HG02623 (cell line): Measurements from ENCODE around the gene SREBF2.
"Not testable (repeated sequence)": the region's sequence is repeated elsewhere in the genome, so short reads cannot be mapped to it uniquely, and the experiment has no call there.

Experiments
- ATAC-seq: cut with Tn5 transposase; IDR thresholded peaks from one replicate; pipeline ENCODE4 v1.9.1; 2021; ENCODE audit warnings: moderate library complexity; ENCODE audit not compliant: unreplicated experiment

SREBF2 gene

DNA sequence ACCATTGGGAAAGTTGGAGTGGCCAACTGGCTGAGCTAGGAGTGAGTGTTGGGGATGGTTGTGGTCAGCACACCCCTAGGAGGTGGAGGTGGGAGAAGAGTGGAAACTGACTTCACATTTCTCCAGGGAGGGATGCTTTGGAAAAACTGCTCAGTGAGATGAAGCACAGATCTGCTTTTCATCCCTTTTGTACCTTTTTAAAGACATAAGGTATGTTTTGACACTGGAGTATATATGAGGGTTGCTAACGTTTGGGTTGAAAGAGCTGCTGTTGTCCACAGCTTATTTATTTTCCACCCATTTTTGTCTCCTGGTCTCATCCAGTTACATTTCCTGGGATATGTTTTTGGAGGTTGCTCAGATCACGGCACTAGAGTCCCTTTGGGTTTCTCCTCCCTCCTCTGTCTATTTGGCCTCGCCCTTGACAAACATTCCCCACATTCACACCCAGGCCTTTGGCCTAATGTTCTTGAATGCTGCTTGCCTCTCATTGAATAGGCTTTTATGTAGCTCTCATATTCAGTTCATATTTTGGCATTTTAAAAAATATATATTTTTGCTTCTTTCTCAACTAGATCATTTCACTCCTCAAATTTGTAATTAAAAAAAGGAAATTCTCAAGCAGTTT, 8.3 kb downstream of the SREBF2 start:
- no peak for ATAC-seq

DNA sequence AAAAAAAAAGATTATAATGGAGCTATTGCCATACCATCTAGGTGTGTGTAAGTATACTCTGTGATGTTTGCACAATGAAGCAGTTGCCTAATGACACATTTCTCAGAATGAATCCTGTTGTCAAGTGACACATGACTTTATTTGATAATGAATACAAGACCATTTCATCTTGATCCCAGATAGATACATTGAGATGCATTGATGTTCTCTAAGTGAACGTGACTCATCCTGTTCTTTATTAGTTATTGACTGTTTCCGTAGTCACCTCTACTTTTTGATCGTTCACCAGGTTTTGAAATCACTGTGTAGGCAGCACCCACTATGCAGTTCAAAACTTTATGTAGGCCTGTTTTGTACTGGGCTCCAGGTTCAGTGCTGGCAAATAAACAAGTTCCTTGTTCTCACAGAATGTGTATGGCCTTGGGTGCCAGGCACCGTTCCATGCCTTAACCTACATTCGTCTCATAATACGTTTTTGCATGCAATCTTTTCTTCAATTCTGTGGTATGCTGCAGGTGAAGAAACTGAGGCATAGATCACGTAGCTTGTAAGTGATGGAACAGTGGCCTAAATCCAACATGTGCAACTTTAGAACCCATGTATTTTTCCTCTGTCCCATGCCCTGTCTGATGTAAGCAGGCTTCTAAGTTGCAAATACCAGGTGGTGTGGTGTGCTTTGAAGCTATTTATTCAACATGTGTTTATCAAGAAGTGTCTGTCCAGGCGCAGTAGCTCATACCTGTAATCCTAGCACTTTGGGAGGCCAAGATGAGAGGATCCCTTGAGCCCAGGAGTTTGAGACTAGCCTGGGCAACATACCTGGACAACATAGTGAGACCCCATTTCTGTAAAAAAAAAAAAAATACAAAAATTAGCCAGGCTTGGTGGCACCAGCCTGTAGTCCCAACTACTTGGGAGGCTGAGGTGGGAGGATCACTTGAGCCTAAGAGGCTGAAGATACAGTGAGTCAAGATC, 10.4 kb downstream of the SREBF2 start:
- no peak for ATAC-seq

DNA sequence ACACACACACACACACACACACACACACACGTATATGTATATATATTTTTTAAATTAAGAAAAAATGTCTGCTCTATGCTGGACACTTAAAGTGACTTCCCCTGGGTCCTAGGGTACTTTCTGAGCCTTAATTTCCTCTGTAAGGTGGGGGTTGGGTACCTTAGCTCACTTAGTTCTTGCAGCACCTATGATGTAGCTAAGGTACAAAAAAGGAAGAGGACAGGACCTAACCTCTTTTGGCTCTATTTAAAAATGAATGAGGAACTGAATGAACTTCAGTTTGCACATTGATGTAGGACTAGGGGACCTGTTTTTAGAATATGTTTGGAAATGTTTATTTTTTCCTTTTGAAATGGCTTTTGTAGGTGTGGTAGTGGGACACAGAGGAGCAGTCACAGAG, 11.1 kb downstream of the SREBF2 start:
- ATAC-seq, result no peak

DNA sequence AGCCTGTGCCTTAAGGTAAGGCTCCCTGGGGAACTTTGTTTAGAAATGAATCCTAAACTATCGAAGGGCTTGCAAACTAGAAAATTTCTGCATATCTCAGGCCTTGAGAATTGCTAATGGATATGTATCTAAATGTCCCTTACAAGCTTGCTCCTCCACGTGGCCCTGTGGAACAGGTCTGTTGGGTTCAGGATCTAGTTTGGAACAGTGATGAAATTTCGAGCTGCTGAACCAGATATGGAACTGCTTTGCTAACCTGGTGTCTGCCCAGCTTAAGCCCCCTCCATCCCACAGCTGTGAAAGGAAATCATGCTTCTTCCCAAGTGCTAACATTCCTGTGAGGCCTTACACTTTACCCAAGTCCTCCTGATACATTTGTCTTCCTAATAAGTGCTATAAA, 11.6 kb downstream of the SREBF2 start:
- ATAC-seq, result no peak

DNA sequence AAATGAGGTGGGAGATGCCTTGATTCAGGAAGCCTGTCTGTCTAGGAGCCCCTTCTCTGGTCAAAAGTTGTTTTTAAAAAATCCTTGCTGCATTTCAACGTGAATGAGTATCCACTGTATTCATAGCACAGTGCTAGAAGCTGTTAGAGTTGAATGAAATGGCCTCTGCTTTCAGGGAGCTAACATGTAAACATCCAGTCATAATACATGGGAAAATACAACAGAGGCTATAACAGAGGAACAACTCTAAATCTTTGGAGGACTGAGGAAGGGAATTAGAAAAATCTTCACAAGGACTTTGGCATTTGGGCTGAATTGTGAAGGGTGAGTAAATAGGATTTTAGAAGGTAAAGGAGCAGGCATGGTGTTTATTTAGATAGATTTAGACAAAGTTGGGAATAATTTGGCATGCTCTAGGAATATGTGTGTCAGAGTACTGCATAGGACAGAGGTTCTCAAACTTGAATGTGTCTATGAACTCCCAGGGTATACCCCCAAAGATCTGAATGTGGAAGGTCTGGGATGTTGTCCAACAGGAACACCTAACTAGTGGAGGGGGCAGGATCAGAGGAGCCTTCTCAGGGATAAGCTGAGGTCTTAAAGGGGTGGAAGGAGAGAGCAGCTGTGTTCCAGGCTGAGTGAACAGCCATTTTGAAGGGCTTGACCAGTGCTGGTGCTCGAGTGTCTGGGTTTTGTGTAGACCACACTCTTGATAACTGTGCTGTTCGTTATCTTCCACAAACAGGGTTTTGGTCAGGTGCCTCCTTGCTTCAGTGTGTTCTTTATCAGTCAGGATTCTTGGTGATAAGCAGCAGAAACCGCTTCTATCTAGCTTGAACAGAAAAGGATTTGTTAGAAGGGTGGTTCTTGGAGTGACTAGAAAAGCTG, 12.7 kb downstream of the SREBF2 start:
- ATAC-seq, result no peak

DNA sequence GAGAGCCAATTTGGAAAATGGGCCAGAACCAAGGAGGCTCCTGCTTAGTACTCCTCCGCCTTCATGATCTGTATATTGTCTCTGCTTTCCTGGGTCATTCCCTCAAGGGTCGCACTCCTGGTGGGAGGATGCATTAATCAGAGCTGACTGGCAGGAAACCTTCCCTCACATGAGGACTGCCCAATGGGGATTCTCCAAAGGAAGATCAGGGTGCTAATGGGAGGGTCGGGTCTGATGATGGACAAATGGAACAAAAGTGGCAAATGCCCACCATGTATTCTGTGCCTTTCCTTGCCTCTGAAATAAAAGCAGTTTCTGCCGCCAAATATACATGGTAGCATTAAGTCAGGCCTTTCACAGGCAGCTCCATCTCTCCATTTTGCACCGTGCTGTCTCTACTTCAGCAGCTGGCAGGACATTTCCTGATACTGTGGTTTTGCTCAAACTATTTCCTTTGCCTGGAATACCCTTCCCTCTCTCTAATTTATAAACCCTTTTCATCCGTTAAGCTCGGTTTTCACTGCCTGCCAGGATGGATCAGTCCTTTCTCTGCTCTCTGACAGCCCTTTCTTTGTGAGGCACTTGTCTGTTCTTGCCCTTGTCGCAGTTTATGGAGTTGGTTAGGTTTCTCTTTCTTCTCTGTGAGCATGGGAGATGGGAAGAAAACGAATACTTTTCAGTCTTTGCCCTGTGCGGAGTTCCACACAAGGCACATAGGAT, 13.5 kb downstream of the SREBF2 start:
- ATAC-seq, result no peak

DNA sequence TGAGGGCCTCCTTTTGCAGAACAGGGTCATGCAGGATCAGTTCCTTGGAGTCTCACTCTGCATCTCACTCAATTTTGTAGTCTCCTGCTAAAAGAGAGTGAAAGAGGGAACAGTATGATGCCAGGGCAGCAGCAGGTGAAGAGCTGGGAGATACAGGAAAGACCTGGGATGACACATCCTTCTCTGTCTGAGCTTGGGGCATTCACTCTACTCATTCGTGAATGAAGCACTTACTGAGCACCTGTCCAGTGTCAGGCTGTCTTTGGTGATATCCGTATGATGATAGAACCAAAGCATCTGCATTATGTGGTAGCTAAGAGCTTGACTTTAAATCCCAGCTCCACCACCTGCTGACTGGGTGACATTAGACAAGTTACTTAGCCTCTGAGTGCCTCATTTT, 14.4 kb downstream of the SREBF2 start:
- ATAC-seq, result no peak

DNA sequence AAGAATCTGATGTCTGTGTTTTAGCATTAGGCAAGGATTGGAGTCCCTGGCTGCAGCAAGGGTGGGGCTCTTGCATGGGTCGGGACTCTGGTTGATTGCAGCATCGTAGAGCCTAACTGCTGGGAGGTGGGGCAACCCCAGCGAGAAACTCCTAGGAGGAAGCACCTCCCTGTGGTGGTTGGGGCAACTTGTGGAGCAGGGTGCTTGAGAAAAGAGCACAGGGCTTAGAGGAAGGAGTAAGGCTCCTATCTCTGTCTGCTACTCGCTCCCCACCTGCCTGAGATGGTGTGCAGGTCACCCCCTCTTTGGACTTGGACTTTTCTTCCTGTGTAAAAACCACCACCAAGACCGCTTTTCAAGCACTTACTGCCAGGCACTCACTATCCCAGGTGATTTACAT, 15.6 kb downstream of the SREBF2 start:
- ATAC-seq, result no peak

DNA sequence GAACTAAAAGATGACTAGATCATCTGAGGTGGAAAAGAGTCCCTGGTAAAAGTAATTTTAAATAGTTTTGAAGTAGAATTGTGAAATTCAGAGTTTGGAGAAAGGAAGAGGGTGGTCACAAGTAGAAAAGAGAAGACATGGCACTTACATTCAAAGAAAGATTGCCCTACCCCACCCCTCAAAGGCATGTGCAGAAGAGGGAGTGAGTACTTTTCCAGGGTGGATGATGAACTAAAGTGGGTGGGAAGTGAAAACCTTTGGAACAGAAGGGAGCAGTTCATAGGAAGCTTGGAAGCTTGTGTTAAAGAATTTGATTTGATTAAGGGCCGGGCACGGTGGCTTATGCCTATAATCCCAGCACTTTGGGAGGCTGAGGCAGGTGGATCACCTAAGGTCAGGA, 23.6 kb downstream of the SREBF2 start:
- ATAC-seq, result no peak

DNA sequence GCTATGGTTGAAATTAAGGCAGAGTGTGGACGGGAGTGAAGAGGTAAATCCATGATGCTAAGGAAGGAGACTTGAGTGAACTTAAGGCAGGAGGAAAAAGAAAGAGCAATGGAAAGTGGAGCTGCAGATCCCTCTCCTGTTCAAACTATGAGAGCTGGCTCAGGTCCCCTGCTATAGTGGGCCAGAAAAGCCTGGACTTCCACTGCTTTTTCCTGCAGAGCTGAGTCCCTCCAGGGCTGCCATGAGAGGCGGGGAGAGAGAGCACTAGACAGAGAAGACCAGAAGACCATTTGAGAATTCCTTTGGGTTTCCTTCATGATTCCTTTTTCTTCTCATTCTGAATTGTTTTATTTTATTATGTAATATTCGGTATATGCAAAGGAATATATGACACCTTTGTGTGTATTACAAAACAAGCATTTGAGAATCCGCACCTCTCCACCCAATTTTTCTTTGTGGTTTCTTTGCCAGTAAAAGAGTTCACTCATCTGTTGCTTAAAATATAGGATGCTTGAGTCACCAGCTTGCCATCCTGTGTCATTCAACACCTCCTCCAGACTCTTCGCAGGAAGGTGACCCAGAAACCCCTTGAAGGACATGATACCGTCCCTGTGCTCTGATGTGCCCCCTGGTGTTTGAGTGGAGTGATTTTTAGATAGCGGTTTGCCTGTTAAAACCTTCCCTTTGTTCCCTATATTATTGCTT, 24.4 kb downstream of the SREBF2 start:
- ATAC-seq, result no peak

DNA sequence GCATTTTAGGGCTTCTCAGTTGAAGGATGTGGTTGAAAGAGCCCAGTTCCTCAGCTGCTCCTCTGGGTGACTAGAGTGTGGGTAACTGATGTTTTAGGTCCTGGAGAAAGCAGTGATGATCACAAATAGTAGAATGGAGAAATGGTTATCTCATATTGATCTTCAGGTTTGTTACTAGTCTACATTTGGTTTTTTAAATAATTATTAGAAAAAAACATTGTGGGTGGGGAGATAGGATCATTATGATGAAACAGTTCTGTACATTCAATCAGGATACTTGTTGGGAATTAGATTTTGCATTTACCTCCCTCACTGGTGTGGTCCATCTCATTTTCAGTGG, 24.9 kb downstream of the SREBF2 start:
- ATAC-seq, result no peak

DNA sequence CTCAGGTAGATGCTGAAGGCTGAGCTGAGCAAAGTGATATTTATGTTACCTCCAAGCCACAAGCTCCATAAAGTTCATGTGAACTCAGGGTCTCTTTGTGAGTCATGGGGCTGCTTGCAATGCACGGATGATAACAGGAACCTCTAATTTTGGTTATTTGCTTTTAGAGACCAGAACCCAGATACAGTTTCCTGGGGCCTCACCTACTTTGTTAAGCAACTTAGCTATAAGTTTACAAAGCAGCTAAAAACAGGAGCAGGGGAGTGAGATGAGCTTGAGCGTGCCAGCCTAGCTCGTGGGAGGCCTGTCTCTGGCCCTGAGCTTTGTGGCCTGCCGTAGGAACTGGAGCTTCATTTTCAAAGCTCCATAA, 29.2 kb downstream of the SREBF2 start:
- ATAC-seq, result peak; percentile 55

DNA sequence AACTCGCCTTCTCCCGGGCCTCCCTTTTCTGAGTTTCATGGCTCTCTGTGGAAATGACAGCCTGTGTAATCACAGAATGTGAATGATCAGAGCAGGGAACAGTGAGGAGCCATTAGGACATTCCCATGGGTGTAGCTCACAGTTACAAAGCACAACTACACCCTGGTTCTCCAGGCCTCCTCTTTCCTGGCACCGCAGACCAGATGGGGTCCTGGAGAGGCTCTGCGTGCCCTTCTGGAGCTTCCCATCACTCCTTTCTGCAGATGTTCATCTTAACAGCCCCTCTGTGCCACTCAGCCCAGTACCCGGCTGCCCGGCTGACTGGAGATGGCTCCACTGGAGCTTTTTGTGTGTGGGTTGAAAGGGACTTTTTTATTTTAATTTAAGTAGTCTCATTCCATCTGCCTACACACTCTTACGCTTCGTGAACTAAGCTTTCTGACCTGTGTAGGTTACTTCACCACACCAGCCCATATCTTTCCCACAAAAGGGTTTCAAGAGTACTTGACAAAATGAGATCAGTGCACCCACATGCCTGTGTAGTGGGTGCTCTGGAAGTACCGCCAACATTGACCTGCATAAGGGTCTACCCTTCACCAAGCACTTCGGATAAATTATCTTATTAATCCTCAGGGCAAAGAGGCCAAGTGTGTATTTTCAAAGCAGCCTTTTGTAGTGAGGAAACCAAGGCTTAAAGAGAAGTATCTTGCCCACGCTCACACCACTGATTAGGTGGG, 29.8 kb downstream of the SREBF2 start:
- ATAC-seq, result peak; percentile 54

DNA sequence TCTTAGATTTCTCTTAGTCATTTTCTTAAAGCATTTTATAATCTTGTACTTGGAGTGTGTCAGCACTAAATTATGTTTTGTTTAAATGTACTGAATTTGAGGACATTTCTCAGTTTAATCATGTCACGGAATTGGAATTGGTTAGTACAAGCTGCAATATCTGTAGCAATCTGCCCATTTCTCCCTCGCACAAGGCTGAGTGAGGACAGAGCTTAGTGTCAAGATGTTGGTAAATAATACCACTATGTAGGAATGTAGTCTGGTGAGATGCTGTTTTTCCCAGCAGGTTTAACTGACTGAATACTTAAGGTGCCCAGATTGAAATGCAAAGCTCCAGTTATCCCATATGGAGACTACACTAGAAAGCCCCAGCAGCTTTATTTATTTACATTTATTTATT, 30.6 kb downstream of the SREBF2 start:
- ATAC-seq, result no peak

DNA sequence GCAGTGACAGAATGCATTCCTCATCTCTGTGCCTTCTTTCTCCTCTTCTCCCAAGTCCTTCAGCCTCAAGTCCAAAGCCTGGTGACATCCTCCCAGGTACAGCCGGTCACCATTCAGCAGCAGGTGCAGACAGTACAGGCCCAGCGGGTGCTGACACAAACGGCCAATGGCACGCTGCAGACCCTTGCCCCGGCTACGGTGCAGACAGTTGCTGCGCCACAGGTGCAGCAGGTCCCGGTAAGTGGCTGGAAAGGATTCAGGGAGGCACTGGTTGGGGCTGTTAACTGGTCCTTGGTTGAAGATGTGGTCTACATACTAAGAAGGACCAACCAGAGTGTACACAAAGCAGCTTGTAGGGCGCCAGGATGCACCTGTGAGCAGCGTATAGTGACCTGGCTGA, 35.7 kb downstream of the SREBF2 start:
- no peak for ATAC-seq

DNA sequence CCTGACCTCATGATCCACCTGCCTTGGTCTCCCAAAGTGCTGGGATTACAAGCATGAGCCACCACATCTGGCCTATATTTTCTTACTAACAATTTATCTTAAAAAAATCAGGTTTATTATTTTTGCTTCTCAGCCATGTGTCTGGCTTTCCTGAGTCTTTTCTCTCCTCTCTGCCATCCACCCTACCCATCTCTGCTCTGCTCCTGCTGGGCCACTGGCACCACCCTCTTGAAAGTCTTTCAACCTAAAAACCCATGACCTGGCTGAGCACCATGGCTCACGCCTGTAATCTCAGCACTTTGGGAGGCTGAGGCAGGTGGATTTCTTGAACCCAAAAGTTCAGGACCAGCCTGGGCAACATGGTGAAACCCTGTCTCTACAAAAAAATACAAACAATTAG, 37.2 kb downstream of the SREBF2 start:
- not testable (repeated sequence) for ATAC-seq

DNA sequence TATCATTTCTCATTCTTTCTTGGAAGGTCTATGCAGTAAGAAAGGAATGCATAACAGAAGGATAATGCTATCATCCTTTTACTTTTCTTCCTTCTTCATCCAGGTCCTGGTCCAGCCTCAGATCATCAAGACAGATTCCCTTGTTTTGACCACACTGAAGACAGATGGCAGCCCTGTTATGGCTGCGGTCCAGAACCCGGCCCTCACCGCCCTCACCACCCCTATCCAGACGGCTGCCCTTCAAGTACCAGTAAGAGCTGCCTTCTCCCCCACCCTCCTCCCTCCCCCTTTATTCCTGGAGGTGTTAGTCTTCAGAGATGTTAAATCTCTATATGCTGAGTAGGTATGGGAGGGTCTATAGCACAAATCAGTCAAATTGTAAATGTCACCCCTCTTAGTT, 37.9 kb downstream of the SREBF2 start:
- ATAC-seq, result no peak

DNA sequence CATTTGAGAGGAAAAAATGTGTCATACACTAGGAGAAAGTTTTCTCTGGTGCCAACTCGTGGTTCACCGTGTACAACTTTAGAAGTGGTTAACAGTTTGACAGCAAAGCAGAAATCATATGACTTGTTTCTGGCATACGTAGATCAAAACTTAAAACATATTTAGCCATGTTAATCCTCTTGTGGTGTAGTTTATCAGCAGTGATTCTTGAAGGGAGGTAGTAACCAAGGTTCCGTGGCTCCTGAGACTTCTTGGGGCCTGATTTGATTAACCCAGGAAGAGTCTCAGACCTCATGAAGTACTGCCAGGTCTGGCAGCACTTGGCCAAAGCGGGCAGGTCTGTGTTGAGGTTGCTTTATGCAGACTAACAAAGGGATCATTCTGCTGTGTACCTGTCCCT, 40.5 kb downstream of the SREBF2 start:
- ATAC-seq, result no peak

DNA sequence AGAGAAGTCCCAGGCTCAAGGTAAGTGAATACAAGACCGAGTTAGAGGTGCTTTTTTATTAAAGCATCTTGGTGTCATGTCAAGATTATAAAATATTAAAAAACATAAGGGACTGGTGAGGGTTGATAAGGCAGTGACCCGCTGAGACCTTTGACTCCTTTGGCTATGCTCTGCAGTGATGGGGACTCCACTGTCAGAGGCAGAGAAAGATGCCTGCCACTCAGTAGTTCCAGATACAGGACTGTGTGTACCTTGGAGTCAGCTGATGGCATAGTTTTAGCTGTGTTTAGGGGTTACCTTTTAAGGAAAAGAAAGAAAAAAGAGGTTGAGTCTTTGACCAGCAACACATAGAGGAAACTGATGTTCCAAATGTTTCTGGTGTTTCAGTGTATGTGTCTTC, 41.2 kb downstream of the SREBF2 start:
- no peak for ATAC-seq
